Femur (tissue), 1 donor: Measurements from ENCODE around the gene RSPH1.

Experiments
- DNase-seq: peaks from one replicate; pipeline ENCODE4 v3.0.0-alpha.2; 2017

Gene RSPH1

GRCh38 chr21:42531771-42532170 lies 35.7 kb upstream of the RSPH1 start:
- no peak for DNase-seq

DNA sequence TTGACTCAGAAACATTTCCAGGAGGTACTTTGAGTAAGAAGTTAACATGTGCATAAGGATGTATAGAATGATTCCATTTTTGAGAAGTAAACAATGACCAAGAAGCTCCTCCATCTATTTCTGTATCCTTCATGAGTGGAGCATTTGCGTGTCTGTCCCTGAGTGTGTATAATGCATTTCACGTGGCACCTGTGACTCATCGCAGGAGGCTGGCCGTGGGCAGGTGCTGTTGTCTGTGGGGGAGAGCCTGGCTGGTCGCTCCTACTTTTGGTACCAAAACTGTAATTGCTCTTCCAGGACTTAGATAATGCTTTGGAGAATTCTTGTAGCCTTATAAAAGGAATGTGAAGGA lies 34.1 kb upstream of the RSPH1 start:
- DNase-seq, result no peak

DNA sequence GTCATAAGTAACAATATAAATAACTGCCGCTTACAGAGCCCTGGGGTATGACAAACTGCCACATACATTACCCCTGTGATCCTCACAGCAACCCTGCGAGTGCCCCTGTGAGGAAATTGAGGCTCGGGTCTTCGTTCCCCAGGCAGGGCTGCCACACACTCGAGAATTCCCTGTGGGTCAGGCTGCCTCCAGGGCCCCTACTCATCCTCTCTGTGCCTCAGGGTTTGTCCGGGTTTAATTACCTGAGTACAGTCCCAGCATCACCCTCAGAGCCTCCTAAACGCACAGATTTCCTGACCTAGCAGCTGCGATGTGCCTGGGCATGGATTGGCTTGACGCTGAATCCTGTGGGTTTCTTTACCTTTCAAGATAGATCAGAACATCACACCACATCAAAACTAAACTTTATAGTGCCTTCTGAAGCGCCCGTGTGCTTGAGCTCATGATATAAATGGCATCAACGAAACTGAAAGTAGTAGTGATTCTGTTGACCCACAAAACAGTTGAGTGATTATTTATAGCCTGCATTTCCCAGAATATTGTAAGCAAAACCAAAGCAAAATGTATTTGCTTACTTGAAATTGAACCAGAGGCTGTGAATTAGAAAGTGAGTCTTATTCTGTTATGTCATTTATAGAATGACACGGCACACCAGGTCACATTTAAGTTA lies 31.6 kb upstream of the RSPH1 start:
- DNase-seq, result no peak

DNA sequence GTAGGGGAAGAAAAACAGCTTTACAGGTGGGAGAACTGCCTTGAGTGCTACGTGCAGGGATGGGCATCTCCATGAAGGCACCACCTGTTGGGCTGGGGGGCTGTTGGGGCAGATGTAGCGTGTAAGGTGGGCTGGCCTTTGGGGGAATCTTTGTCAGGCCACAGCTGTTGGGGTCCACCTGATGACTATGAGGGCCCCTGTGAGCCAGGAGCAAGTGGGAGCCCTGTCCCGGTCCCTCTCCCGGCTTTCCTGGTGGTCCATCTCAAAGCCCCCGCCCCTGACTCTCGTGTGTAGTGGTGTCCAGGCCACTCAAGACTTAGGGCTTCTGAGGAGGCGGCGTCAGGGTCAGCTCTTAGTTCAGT lies 31.1 kb upstream of the RSPH1 start:
- no peak for DNase-seq

- DNase-seq, result no peak
Observed at GRCh38 chr21:42526379-42526727, 30.3 kb upstream of the RSPH1 start.

GRCh38 chr21:42525676-42526378 lies 29.8 kb upstream of the RSPH1 start:
- no peak for DNase-seq

GRCh38 chr21:42525029-42525581 lies 29.1 kb upstream of the RSPH1 start:
- peak; percentile 57 for DNase-seq

GRCh38 chr21:42524341-42525028 lies 28.5 kb upstream of the RSPH1 start:
- peak; percentile 79 for DNase-seq

DNA sequence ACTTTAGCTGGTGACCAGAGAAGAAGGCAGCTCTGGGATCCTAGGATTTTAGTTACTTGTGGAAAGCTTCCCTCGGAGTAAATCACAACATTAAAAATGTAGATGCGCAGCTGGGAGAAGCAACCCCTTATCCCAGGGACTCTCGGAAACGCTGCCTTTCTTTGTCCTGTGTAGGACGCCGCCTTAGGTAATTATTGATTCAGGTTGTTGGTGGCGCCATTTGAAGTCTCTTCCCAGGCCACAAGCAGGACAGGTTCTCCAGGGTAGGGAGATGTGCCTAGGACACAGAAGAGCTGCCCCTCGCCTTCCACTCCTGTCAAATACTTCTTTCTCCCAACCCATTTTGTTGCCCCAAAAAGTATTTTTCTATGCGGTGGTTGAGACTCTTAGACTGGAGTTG lies 27.9 kb upstream of the RSPH1 start:
- DNase-seq, result no peak

DNA sequence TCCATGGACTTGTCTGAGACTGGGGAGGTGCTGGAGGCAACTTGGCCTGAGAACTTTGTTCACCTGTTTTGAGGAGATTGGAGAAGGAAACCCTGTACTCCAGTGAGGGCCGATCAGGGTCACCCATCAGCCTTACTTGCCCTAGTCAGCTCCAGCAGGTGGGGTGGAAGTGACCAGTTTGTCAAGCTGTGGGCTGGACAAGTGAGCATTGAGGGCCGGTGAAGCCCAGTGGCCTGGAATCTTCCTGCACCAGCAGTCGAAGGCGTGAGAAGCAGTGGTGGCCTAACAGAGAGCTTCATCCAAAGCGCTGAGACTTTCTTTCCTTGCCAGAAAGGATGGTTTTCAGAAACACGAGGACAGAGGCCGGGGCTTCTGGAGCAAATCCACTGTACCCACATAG lies 27.2 kb upstream of the RSPH1 start:
- no peak for DNase-seq

GRCh38 chr21:42522771-42523170 lies 26.7 kb upstream of the RSPH1 start:
- no peak for DNase-seq

DNA sequence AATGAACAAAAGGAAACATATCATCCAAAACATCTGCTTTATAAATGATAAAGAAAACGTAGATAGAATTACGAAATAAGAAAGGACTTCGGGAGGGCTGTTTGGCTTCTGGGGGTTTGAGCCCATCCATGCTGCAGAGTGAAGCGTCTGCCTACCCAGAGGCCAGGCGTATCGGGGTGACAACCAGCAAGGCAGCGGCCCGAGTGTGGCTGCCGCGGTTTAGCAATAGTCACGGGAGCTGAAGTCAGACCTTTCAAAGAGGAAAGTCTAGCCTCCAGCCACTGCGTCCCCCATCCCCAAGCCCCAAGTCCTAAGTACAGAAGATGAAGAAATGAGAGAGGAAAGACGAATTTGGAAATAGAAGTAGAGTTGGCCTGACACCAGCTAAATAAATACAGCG lies 26.2 kb upstream of the RSPH1 start:
- no peak for DNase-seq

GRCh38 chr21:42521805-42522204 lies 25.8 kb upstream of the RSPH1 start:
- no peak for DNase-seq

DNA sequence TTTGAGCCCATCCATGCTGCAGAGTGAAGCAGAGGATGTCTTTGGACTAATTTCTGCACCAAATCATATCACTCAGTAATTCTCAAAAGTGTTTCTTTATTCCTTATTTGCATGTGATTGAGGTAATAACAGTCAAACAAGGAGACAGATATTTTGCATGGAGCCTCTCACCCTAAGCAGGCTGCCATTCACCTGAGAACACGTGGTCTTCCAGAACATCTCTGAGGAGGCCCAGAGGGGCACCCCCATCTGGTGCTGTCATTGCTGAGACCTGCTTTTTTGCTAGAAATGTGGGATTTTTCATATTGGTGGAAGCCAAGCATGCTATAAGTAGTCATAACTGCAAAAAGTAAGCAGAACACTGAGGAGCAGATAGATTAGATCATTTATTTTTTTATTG lies 25.4 kb upstream of the RSPH1 start:
- no peak for DNase-seq

- DNase-seq, result no peak
Observed at GRCh38 chr21:42520628-42521253, 24.7 kb upstream of the RSPH1 start.

DNA sequence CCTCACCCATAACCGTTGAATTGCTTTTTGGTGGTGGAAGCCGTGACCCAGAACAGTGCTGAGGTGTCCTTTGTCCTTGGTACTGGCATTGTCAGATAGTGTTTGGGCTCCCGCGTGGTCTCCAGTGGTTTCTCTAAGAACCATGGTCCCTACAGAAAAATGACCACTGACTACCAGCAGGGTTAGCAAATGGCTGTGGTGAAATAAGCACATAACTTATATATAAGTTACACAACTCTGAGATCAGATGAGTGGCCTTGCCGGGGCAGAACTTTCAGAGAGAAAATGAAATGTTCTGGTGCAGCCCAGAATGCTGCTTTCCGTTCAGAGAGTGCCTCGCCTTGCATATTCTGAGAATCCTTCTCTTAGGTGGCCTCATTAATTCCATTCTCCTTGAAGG lies 22.6 kb upstream of the RSPH1 start:
- DNase-seq, result no peak

DNA sequence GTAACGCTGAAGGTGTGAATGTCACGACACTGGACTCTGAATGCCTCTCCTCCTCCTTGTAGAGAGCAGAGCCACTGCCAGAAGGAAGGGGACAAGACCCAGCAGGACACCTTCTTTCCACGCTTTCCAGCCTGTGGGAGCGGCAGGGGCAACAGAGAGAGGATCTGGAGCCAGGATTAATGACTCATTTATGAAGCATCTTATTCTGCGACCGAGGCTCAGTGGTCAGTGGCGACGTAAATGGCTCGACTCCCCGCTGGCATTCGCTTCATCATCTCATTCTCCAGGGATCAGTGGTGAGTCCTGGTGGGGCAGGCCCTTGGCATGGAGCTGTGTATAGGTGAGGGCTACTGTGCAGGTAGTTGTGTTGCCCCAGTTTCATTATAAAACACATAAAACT lies 22.2 kb upstream of the RSPH1 start:
- no peak for DNase-seq

DNA sequence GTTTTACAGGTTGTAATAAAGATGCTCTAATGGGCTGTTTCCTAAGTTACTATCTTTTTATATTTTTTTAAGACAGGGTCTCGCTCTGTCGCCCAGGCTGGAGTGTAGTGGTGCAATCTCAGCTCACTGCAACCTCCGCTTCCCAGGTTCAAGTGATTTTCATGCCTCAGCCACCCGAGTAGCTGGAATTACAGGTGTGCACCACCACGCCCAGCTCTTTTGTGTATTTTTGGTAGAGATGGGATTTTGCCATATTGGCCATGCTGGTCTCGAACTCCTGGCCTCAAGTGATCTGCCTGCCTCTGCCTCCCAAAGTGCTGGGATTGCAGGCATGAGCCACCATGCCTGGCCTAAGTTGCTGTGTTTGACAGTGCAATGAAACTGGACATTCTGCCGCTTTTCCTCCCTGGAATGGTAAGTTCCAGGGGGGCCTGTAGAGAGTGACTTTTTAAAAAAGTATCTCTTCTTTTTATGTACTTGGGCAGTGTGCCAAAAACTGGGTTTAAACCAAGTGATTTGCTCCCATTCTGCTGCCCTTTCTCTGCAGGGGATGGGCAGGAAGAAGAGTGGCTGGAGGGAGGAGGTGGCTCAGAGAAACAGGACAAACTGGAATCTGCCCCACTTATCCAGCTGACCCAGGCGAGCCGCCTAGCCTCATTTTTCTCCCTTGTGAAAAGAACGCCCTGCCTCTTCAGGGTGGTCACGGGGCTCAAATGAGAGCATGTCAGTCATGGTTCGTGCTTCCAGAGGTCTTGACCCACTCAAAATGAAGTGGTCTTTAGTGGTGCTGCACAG lies 19.9 kb upstream of the RSPH1 start:
- no peak for DNase-seq

- no peak for DNase-seq
Observed at GRCh38 chr21:42514883-42515228, 18.8 kb upstream of the RSPH1 start.

- peak; percentile 53 for DNase-seq
Observed at GRCh38 chr21:42513985-42514882, 18.2 kb upstream of the RSPH1 start.

DNA sequence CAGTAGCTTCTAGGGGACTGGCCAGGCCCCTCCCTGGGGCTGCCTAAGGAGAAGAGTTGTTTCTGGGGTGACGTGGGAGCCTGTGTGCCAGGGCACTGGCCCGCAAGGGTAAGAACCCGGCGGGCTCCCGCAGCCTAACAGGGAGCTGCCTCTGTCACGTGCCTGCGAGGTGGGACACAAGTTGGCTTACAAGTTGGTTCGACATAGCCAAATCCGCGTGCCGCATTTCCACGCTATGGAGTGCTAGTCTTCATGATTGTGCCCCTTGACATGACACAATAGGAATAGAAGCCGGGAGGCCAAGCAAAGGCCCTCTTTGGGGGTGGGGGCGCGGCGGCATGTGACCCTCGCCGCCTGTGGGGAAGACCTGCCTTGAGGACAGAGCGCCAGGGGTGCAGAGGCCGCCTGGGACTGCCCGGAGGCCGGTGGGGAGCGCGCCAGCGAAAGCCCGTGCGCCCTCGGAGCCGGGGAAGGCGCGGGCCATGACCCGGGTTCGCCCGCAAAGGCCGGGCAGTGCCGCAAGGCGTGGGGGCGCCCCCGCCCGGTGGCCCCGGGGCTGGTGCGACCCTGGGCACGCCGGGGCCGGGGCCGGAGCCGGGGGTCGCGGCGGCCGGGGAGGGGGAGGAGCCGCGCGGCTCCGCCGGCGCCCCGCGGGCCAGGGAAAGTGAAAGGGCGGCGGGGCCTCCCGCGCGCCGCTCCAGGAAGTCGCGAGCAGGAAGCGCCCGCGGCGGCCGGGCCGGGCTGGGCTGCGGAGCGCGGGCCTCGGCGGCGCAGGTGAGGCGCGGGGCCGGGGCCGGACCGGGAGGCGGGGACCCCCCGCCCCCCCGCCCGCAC lies 17.3 kb upstream of the RSPH1 start, which contains the start of gene SLC37A1:
Gene SLC37A1, plus strand, starts transcription at position 702 of the 834 bp plus-strand sequence. CDS start 4,603 bp downstream, outside the sequence.
- no peak for DNase-seq
